Pancreas (tissue), 10 donors: Measurements from ENCODE around the gene NXN. TPM values are rescaled to one million over a fixed set of nuclear protein-coding genes. Genes with fewer than 3 reads are reported as not detected.
"Not testable (repeated sequence)": the region's sequence is repeated elsewhere in the genome, so short reads cannot be mapped to it uniquely, and the experiment has no call there.

Experiments used
- ATAC-seq, 4 donors: fragments of 200-7000 bp; cut with Tn5 transposase; one replicate each; pipeline versions ENCODE4 v1.8.0 to v1.9.1; 2020; ENCODE audit warnings: mild to moderate bottlenecking in 4 of 4, moderate library complexity in 4 of 4
- DNase-seq, 6 donors: peaks; one replicate each; pipeline ENCODE4 v3.0.0-alpha.2; 2020
- FAIRE-seq: peaks from 2 replicates; lab custom pipeline; 2012; peaks lifted over from hg19 to GRCh38; lab: Jason Lieb, UNC
- H3K27ac ChIP-seq, 4 donors: fragments of 200-600 bp; sonication (generic); 1 replicate in 3 of 4; 2 replicates in 1 of 4; pipeline versions ENCODE4 v1.5.0 to v1.8.0; 2020
- H3K27me3 ChIP-seq, 4 donors: fragments of 200-600 bp; one replicate each; pipeline ENCODE4 v1.8.0; 2021
- H3K36me3 ChIP-seq, 3 donors: fragments of 200-600 bp; sonication (generic) in 1 of 3; one replicate each; pipeline versions ENCODE4 v1.5.0 to v1.8.0; 2020 to 2021
- H3K4me1 ChIP-seq, 3 donors: fragments of 200-600 bp; one replicate each; pipeline ENCODE4 v1.8.0; 2021
- H3K4me3 ChIP-seq, 4 donors: fragments of 200-600 bp; sonication (generic) in 2 of 4; one replicate each; pipeline versions ENCODE4 v1.5.0 to v1.8.0; 2020 to 2021
- H3K9me3 ChIP-seq, 4 donors: fragments of 200-600 bp; one replicate each; pipeline ENCODE4 v1.8.0; 2021
- CTCF ChIP-seq, 4 donors: fragments of 200-600 bp; sonication (generic) in 3 of 4; IDR thresholded peaks; one replicate each; pipeline versions ENCODE4 v1.5.0 to v1.8.0; 2021; ENCODE audit warnings: antibody characterized with exemption in 4 of 4
- WGBS, 2 donors: extraction: QIAGEN DNeasy Blood & Tissue Kit; methylation state at CpG; one replicate each; pipeline ENCODE4 v1.1.7; 2013; 5-methylcytosine and 5-hydroxymethylcytosine counted together
- intact Hi-C, 3 donors: fragments of 100-400 bp; cut with DNase I; formaldehyde crosslinking; loops; one replicate each; pipeline versions ENCODE4 v1.11.1 to v1.14.2; 2022
- polyA plus RNA-seq, 2 donors: library from polyadenylated mRNA; stranded (reverse); fragments of 200-250 nt; gene quantifications; one replicate each; pipeline ENCODE4 v1.2.3, GENCODE V29; 2013
- total RNA-seq, 6 donors: library from RNA; stranded (reverse); fragmentation: NEBNext Ultra II Directional in 4 of 6; extraction: Animal tissue kit (Norgen Biotek cat#: 25700) in 4 of 6; gene quantifications; one replicate each; pipeline versions ENCODE4 v1.2.1 to v1.2.4, GENCODE V29; 2021 to 2023
- donor health status: healthy with polysubstance abuse.
- donor health status: DM: no; HTN: no; CAD: no; lungs with moderate emphysema.
- donor health status: DM: no; HTN: no; CAD: no.
- donor health status: control.
- donor health status: control.
- donor health status: Bipolar disorder and iron deficiency.
- donor health status: DM: yes; HTN: yes; CAD: no.
- donor health status: DM: no; HTN: no; CAD: no.
- donor health status: DM: no; HTN: no; CAD: no.
- donor health status: DM: yes; HTN: yes; CAD: no.

The NXN gene
- total and polyA plus RNA-seq, 8 donors: 17.4 to 35.0 (median 29.4) TPM

- no peak overlapping the region for H3K4me3 ChIP-seq
- FAIRE-seq: no peak
- intact Hi-C loops: loop anchor here in 1 of 3 donors (10.0 kb wide), 1 partner anchor 55 kb away; no protein-coding TSS in a partner anchor
- ATAC-seq: no peak
- H3K4me1 ChIP-seq: peaks cover 0 to 2% (median 0%) of the 10 kb centered on the region in 3 donors
- peak overlapping the region in 2 of 4 donors; percentile 37 to 44 for H3K27ac ChIP-seq
- H3K36me3 ChIP-seq: no peaks in the 10 kb centered on the region
- DNase-seq: no peak
- WGBS, 2 donors: 71 to 76% methylated on average over 4 of the region's 4 CpGs
- no peaks in the 10 kb centered on the region for H3K9me3 ChIP-seq
- no peaks in the 10 kb centered on the region for H3K27me3 ChIP-seq
- no peak for TF ChIP-seq CTCF (IDR thresholded peaks at IDR 0.05)
Measured at GRCh38 chr17:859824-860195, 119.8 kb downstream of the NXN start.

GRCh38 chr17:859061-859823, 120.3 kb downstream of the NXN start:
- FAIRE-seq: no peak
- H3K4me1 ChIP-seq: peaks cover 0 to 2% (median 0%) of the 10 kb centered on the region in 3 donors
- no peaks in the 10 kb centered on the region for H3K36me3 ChIP-seq
- peak in 1 of 4 donors; percentile 15 for ATAC-seq
- DNase-seq: no peak
- TF ChIP-seq CTCF (IDR thresholded peaks at IDR 0.05): no peak
- intact Hi-C loops: no loop called here
- H3K27me3 ChIP-seq: no peaks in the 10 kb centered on the region
- peak overlapping the region in 2 of 4 donors; percentile 44 to 47 for H3K27ac ChIP-seq
- no peaks in the 10 kb centered on the region for H3K9me3 ChIP-seq
- 66 to 72% methylated on average over 20 of the region's 20 CpGs for WGBS, 2 donors
- H3K4me3 ChIP-seq: no peak overlapping the region

GRCh38 chr17:856149-856548, 123.4 kb downstream of the NXN start:
- no peak for FAIRE-seq
- WGBS, 2 donors: 76 to 88% methylated on average over 7 of the region's 7 CpGs
- intact Hi-C loops: no loop called here
- no peak for DNase-seq
- Histone ChIP-seq H3K36me3 (no peaks in the 10 kb centered on the region), H3K27ac (peak overlapping the region in 1 of 4 donors; percentile 1), H3K27me3 (no peaks in the 10 kb centered on the region), H3K4me1 (peaks cover 0 to 2% (median 0%) of the 10 kb centered on the region in 3 donors), H3K9me3 (no peaks in the 10 kb centered on the region), H3K4me3 (no peak overlapping the region)
- no peak for ATAC-seq
- no peak for TF ChIP-seq CTCF (IDR thresholded peaks at IDR 0.05)

- DNase-seq (no peak), FAIRE-seq (no peak), ATAC-seq (peak; percentile 60 to 77 (median 66))
- H3K27ac ChIP-seq: peak overlapping the region in 1 of 4 donors; percentile 1
- no peaks in the 10 kb centered on the region for H3K9me3 ChIP-seq
- TF ChIP-seq CTCF (IDR thresholded peaks at IDR 0.05): no peak
- WGBS, 2 donors: 31 to 44% methylated on average over 5 of the region's 5 CpGs
- no peaks in the 10 kb centered on the region for H3K27me3 ChIP-seq
- no peaks in the 10 kb centered on the region for H3K36me3 ChIP-seq
- intact Hi-C loops: no loop called here
- H3K4me1 ChIP-seq: peaks cover 0 to 2% (median 0%) of the 10 kb centered on the region in 3 donors
- H3K4me3 ChIP-seq: no peak overlapping the region
Measured at GRCh38 chr17:855569-855968, 124.0 kb downstream of the NXN start.

- DNase-seq, H3K4me1 ChIP-seq, H3K27me3 ChIP-seq, H3K36me3 ChIP-seq, intact Hi-C loops, ATAC-seq, FAIRE-seq, H3K4me3 ChIP-seq, H3K9me3 ChIP-seq, H3K27ac ChIP-seq: not testable (repeated sequence)
- WGBS, 2 donors: 94 to 95% methylated on average over 9 of the region's 9 CpGs
Measured at GRCh38 chr17:852850-853249, 126.7 kb downstream of the NXN start.
